IMR-90 (cell line): ENCODE results near the gene MZB1. TPM values are rescaled to one million over a fixed set of nuclear protein-coding genes. Genes with fewer than 3 reads are reported as not detected.
A peak's percentile ranks its signal among the peaks of the same experiment; 100 is the strongest.

ENCODE experiments used
- ATAC-seq: fragments of 200-7000 bp; cut with Tn5 transposase; 2 replicates; pipeline ENCODE4 v1.9.1; 2020; ENCODE audit warnings: low read depth, mild to moderate bottlenecking, moderate library complexity
- BruUV-seq: library from RNA; stranded (reverse); fragments of 400-500 nt; replicated peaks from 2 replicates; lab custom pipeline; 2021; lab: Mats Ljungman, UMichigan
- CTCF ChIA-PET: fragments of 300-600 bp; formaldehyde crosslinking; extraction: SDS; loops from one replicate; lab custom pipeline; 2021; ENCODE audit warnings: antibody characterized with exemption; lab: Yijun Ruan, JAX
- POLR2A ChIA-PET: fragments of 300-600 bp; sonication (Branson Sonifier 250); formaldehyde crosslinking; loops from one replicate; lab custom pipeline; 2022; ENCODE audit warnings: antibody characterized with exemption; ENCODE audit not compliant: unreplicated experiment; lab: Charles Lee
- DNase-seq: peaks from one replicate; pipeline ENCODE4 v3.0.0; 2013
- H2AFZ ChIP-seq: replicated peaks from 2 replicates; pipeline ENCODE3; 2013; ENCODE audit warnings: low read length, mild to moderate bottlenecking; ENCODE audit not compliant: poor library complexity
- H2AK5ac ChIP-seq: 2 replicates; pipeline ENCODE4 v1.6.1; 2013; ENCODE audit warnings: low read depth, low read length, inconsistent platforms
- H2AK9ac ChIP-seq: replicated peaks from 2 replicates; pipeline ENCODE3; 2013; ENCODE audit warnings: mild to moderate bottlenecking, low read depth, low read length, moderate library complexity; ENCODE audit not compliant: poor library complexity
- H2BK120ac ChIP-seq: 2 replicates; pipeline ENCODE4 v1.6.1; 2013; ENCODE audit warnings: low read depth, low read length, inconsistent platforms
- H2BK15ac ChIP-seq: 3 replicates; pipeline ENCODE4 v1.6.1; 2013; ENCODE audit warnings: low read depth, low read length, inconsistent platforms
- H2BK20ac ChIP-seq: 2 replicates; pipeline ENCODE4 v1.6.1; 2013; ENCODE audit warnings: low read depth, mild to moderate bottlenecking, inconsistent platforms, low read length, moderate library complexity
- H2BK5ac ChIP-seq: 2 replicates; pipeline ENCODE4 v1.6.1; 2013; ENCODE audit warnings: mild to moderate bottlenecking, low read depth, low read length, inconsistent platforms; ENCODE audit not compliant: poor library complexity, severe bottlenecking
- H3K14ac ChIP-seq: replicated peaks from 2 replicates; pipeline ENCODE4 v1.6.1; 2013; ENCODE audit warnings: low read depth, low read length, inconsistent platforms
- H3K18ac ChIP-seq: 2 replicates; pipeline ENCODE4 v1.6.1; 2013; ENCODE audit warnings: low read depth, low read length, control low read depth
- H3K23ac ChIP-seq: 2 replicates; pipeline ENCODE4 v1.6.1; 2013; ENCODE audit warnings: low read depth, low read length, inconsistent platforms
- H3K27ac ChIP-seq: 2 replicates; pipeline ENCODE4 v1.5.1; 2013; ENCODE audit warnings: mild to moderate bottlenecking, control low read depth, low read length; ENCODE audit not compliant: insufficient read depth
- H3K27me3 ChIP-seq: 2 replicates; pipeline ENCODE4 v1.6.1; 2013; ENCODE audit warnings: low read length; ENCODE audit not compliant: control insufficient read depth, insufficient read depth
- H3K36me3 ChIP-seq: 2 replicates; pipeline ENCODE4 v1.6.1; 2013; ENCODE audit warnings: low read length, mixed read lengths; ENCODE audit not compliant: control insufficient read depth, insufficient read depth
- H3K4ac ChIP-seq: 2 replicates; pipeline ENCODE4 v1.6.1; 2013; ENCODE audit warnings: low read depth, low read length, inconsistent platforms
- H3K4me1 ChIP-seq: 2 replicates; pipeline ENCODE4 v1.6.1; 2013; ENCODE audit warnings: low read length, mixed read lengths; ENCODE audit not compliant: control insufficient read depth, insufficient read depth
- H3K4me2 ChIP-seq: 2 replicates; pipeline ENCODE4 v1.6.1; 2013; ENCODE audit warnings: low read depth, mild to moderate bottlenecking, control low read depth, low read length, moderate library complexity
- H3K4me3 ChIP-seq: 2 replicates; pipeline ENCODE4 v1.5.1; 2013; ENCODE audit warnings: low read depth, mild to moderate bottlenecking, control low read depth, low read length, moderate library complexity; ENCODE audit not compliant: insufficient read depth
- H3K56ac ChIP-seq: 2 replicates; pipeline ENCODE4 v1.6.1; 2013; ENCODE audit warnings: low read length, inconsistent platforms; ENCODE audit not compliant: insufficient read depth; ENCODE audit errors: extremely low read depth
- H3K79me1 ChIP-seq, 2 experiments: 2 replicates each; pipeline ENCODE4 v1.6.1; 2013; ENCODE audit warnings: low read length in 2 of 2, inconsistent platforms in 1 of 2, low read depth in 1 of 2
- H3K9ac ChIP-seq: 2 replicates; pipeline ENCODE4 v1.6.1; 2013; ENCODE audit warnings: low read depth, low read length, control low read depth
- H3K9me1 ChIP-seq: 2 replicates; pipeline ENCODE4 v1.6.1; 2013; ENCODE audit warnings: low read length, inconsistent platforms; ENCODE audit not compliant: insufficient read depth
- H3K9me3 ChIP-seq: 2 replicates; pipeline ENCODE4 v1.6.1; 2013; ENCODE audit warnings: low read length; ENCODE audit not compliant: control insufficient read depth, insufficient read depth
- H4K20me1 ChIP-seq: 2 replicates; pipeline ENCODE4 v1.6.1; 2013; ENCODE audit warnings: low read length, inconsistent platforms; ENCODE audit not compliant: insufficient read depth
- H4K5ac ChIP-seq: 2 replicates; pipeline ENCODE4 v1.6.1; 2013; ENCODE audit warnings: mild to moderate bottlenecking, low read depth, low read length, control low read depth
- H4K8ac ChIP-seq, 2 experiments: 2 replicates each; pipeline ENCODE4 v1.6.1; 2013; ENCODE audit warnings: low read depth in 2 of 2, low read length in 2 of 2, control low read depth in 1 of 2, inconsistent platforms in 1 of 2
- H4K91ac ChIP-seq: 2 replicates; pipeline ENCODE4 v1.6.1; 2013; ENCODE audit warnings: low read depth, low read length, inconsistent platforms; ENCODE audit not compliant: insufficient read depth
- BHLHE40 ChIP-seq: fragments of 150-350 bp; IDR thresholded peaks from 2 replicates; pipeline ENCODE4 v1.6.1; 2016; ENCODE audit warnings: mild to moderate bottlenecking, low read depth, low read length
- CEBPB ChIP-seq: IDR thresholded peaks from 2 replicates; pipeline ENCODE4 v1.6.1; 2012; ENCODE audit warnings: low read depth, low read length, improper control_type of control experiment
- CHD1 ChIP-seq: IDR thresholded peaks from 2 replicates; pipeline ENCODE4 v1.6.1; 2012; ENCODE audit warnings: low read depth, low read length, improper control_type of control experiment
- FOS ChIP-seq: fragments of 150-350 bp; IDR thresholded peaks from 2 replicates; pipeline ENCODE4 v1.6.1; 2016; ENCODE audit warnings: low read depth, low read length
- MAZ ChIP-seq: IDR thresholded peaks from 2 replicates; pipeline ENCODE4 v1.6.1; 2012; ENCODE audit warnings: low read depth, mild to moderate bottlenecking, low read length, improper control_type of control experiment, moderate library complexity, borderline replicate concordance
- MXI1 ChIP-seq: IDR thresholded peaks from 2 replicates; pipeline ENCODE4 v1.6.1; 2012; ENCODE audit warnings: low read depth, mild to moderate bottlenecking, low read length, moderate library complexity, borderline replicate concordance
- NFE2L2 ChIP-seq: fragments of 150-350 bp; IDR thresholded peaks from 2 replicates; pipeline ENCODE4 v1.6.1; 2016; ENCODE audit warnings: low read depth, mild to moderate bottlenecking, low read length
- POLR2A ChIP-seq: IDR thresholded peaks from 2 replicates; pipeline ENCODE4 v1.6.1; 2012; ENCODE audit warnings: mild to moderate bottlenecking, low read depth, low read length
- RAD21 ChIP-seq: IDR thresholded peaks from 2 replicates; pipeline ENCODE4 v1.6.1; 2012; ENCODE audit warnings: low read length, improper control_type of control experiment
- RCOR1 ChIP-seq: IDR thresholded peaks from 2 replicates; pipeline ENCODE4 v1.6.1; 2012; ENCODE audit warnings: mild to moderate bottlenecking, low read length, improper control_type of control experiment; ENCODE audit not compliant: insufficient replicate concordance
- RFX5 ChIP-seq: IDR thresholded peaks from 2 replicates; pipeline ENCODE4 v1.8.0; 2012; ENCODE audit warnings: low read depth, mild to moderate bottlenecking, low read length, moderate library complexity
- SMC3 ChIP-seq: fragments of 150-350 bp; IDR thresholded peaks from 2 replicates; pipeline ENCODE4 v1.6.1; 2016; ENCODE audit warnings: low read depth, mild to moderate bottlenecking, antibody characterized with exemption, low read length, moderate library complexity
- WGBS, 2 experiments: methylation state at CpG; one replicate each; pipeline versions ENCODE4 v1.1.5 to v1.1.7; 2013; ENCODE audit warnings: missing lambda C conversion rate in 2 of 2; ENCODE audit not compliant: insufficient read length in 1 of 2; ENCODE audit errors: extremely low coverage in 2 of 2; 5-methylcytosine and 5-hydroxymethylcytosine counted together
- dilution Hi-C: fragments of 300-500 bp; cut with HindIII; formaldehyde crosslinking; loops from one replicate; pipeline ENCODE4 v1.14.3; 2018; ENCODE audit warnings: low sequenced_read_pairs; ENCODE audit not compliant: unreplicated experiment
- in situ Hi-C: fragments of 300-500 bp; cut with MboI; formaldehyde crosslinking; loops from 3 replicates; pipeline ENCODE4 v1.14.3; 2019; ENCODE audit warnings: low sequenced_read_pairs, inconsistent platforms, mixed read lengths
- intact Hi-C: fragments of 100-400 bp; cut with micrococcal nuclease; formaldehyde crosslinking; loops from 2 replicates; pipeline ENCODE4 v1.10.0; 2022
- polyA plus RNA-seq, 3 experiments: library from polyadenylated mRNA; depleted of rRNA; stranded (reverse); fragments of >200 nt; gene quantifications; 2 replicates each; pipeline ENCODE4 v1.2.3, GENCODE V29; 2012; ENCODE audit warnings: low replicate concordance in 1 of 3
- total RNA-seq: library from RNA; depleted of rRNA; stranded (reverse); fragments of >200 nt; gene quantifications from 2 replicates; pipeline ENCODE4 v1.2.3, GENCODE V29; 2012
- TF ChIP-seq, protein P1 (sequence below): conservative IDR thresholded peaks from 2 replicates; pipeline ENCODE4 v1.5.1; 2012; ENCODE audit warnings: mild to moderate bottlenecking, low read depth, low read length, improper control_type of control experiment
- TF ChIP-seq, protein P2 (sequence below): fragments of 150-350 bp; IDR thresholded peaks from 2 replicates; pipeline ENCODE4 v1.6.1; 2017; ENCODE audit warnings: mild to moderate bottlenecking, antibody characterized with exemption, low read length, low read depth

The MZB1 gene
- total and polyA plus RNA-seq, 2 of the 4 experiments (the other 2 are of a cell fraction) = not detected

DNA sequence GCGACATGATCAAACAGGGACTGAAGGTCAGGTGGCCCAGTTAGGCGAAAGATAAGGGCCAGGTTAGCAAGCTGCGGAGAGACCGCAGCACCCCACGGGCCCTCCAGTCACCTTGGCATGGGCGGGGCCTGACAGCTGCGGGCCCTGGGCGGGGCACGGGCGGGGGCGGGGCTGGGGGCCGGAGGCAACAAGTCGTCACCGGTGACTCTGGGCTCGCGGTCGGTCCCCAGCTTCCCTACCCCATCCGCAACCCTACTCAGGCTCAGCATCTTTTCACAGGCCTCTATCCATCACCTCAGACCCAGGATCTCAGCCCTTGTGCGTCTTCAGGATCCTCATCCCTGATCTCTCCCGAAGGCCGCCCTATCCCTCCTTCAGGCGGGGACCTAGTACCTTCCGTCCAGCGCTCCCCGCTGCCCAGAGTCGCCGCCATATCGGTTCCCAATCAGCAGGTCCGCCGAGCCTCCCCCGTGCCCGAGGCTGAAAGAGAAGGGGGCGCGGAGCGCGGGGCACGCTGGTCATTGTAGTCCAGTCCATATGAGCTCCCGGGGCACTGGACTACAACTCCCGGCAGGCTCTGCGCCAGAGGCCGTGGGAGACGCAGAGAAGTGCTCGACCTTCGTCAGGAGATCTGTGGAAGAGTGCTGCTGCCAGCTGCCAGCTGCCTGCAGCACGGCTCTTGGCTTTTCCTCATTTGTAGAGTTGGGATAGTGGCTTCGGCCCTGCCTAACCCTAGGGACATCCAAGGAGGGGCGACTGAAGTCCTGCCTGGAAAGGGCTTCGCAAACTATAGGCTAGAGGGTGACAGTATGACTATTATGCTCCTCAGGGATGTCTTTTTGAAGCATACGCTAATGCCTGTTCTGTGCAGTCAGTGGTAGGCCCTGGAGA is 49.5 kb upstream of the MZB1 start, which contains the start of gene DNAJC18:
TSS of gene DNAJC18 (minus strand) at position 513 of the 891 bp plus-strand sequence. CDS start at position 433, 80 bp downstream.
- peak within 1 kb of the TSS; percentile 93 for H4K5ac ChIP-seq
- ChIA-PET CTCF (interaction anchor here (1.0 to 1.5 kb wide), 4 partner anchors 9 to 74 kb away, joined by 3 to 4 read pairs (median 4); no protein-coding TSS in a partner anchor), POLR2A (interaction anchor here (0.6 kb wide), 1 partner anchor 167 kb away, joined by 4 read pairs; no protein-coding TSS in a partner anchor)
- peak within 1 kb of the TSS; percentile 86 for H3K27ac ChIP-seq
- H3K9me1 ChIP-seq = peaks cover 16% of the 10 kb centered on the region; the same call in 1 of the 2 replicates
- H3K9ac ChIP-seq = peak within 1 kb of the TSS; percentile 93
- H4K8ac ChIP-seq = peak within 1 kb of the TSS; percentile 56 to 99
- H3K23ac ChIP-seq = peak within 1 kb of the TSS; percentile 97; the same call in 1 of the 2 replicates
- peak within 1 kb of the TSS; percentile 64; the same call in 1 of the 2 replicates for H2BK20ac ChIP-seq
- peak within 1 kb of the TSS; percentile 86; the same call in 1 of the 3 replicates for H2BK15ac ChIP-seq
- peaks cover 12 to 19% of the 10 kb centered on the region in 2 experiments; a peak in 3 of 4 replicates for H3K79me1 ChIP-seq
- H3K4me3 ChIP-seq = peak within 1 kb of the TSS; percentile 87
- peak within 1 kb of the TSS; percentile 80 for H3K4me2 ChIP-seq
- peak; percentile 89 for DNase-seq
- dilution Hi-C loops = no loop called here
- in situ Hi-C loops = no loop called here
- peak within 1 kb of the TSS; percentile 99 for H3K14ac ChIP-seq
- peak within 1 kb of the TSS; percentile 100 for H2AFZ ChIP-seq
- H3K18ac ChIP-seq = peak within 1 kb of the TSS; percentile 89
- no TSS peak for BruUV-seq
- peak within 1 kb of the TSS; percentile 88; the same call in 1 of the 2 replicates for H3K56ac ChIP-seq
- H4K91ac ChIP-seq = peak within 1 kb of the TSS; percentile 95
- peak within 1 kb of the TSS; percentile 99 for H3K4ac ChIP-seq
- intact Hi-C loops = loop anchor here (5.0 kb wide), 1 partner anchor 123 kb away; the partner anchor contains the start of gene UBE2D2
- peak within 1 kb of the TSS; percentile 81 for H2BK120ac ChIP-seq
- peak within 1 kb of the TSS; percentile 83; the same call in 1 of the 2 replicates for H2AK5ac ChIP-seq
- peak within 1 kb of the TSS; percentile 79 for H2BK5ac ChIP-seq
- peaks cover 4% of the 10 kb centered on the region; the same call in 1 of the 2 replicates for H3K36me3 ChIP-seq
- H3K27me3 ChIP-seq = no peaks in the 10 kb centered on the region
- no peaks in the 10 kb centered on the region for H4K20me1 ChIP-seq
- no peaks in the 10 kb centered on the region for H3K9me3 ChIP-seq
- peaks cover 10% of the 10 kb centered on the region for H3K4me1 ChIP-seq
- peak within 1 kb of the TSS; percentile 97 for H2AK9ac ChIP-seq
- 5% methylated on average over 39 of the region's 49 CpGs; no CpG with 5 or more reads in 1 of the 2 experiments for WGBS, 2 experiments
- peak; percentile 98 for ATAC-seq
- no peak for TF ChIP-seq RCOR1
- TF ChIP-seq CHD1 = 0 out of 2 replicates have a peak, but pooled peaks have one; percentile 46
- no peak for TF ChIP-seq BHLHE40
- no peak for TF ChIP-seq RAD21
- 0 out of 2 replicates have a peak, but pooled peaks have one; percentile 45 for TF ChIP-seq MXI1
- TF ChIP-seq, protein P1, sequence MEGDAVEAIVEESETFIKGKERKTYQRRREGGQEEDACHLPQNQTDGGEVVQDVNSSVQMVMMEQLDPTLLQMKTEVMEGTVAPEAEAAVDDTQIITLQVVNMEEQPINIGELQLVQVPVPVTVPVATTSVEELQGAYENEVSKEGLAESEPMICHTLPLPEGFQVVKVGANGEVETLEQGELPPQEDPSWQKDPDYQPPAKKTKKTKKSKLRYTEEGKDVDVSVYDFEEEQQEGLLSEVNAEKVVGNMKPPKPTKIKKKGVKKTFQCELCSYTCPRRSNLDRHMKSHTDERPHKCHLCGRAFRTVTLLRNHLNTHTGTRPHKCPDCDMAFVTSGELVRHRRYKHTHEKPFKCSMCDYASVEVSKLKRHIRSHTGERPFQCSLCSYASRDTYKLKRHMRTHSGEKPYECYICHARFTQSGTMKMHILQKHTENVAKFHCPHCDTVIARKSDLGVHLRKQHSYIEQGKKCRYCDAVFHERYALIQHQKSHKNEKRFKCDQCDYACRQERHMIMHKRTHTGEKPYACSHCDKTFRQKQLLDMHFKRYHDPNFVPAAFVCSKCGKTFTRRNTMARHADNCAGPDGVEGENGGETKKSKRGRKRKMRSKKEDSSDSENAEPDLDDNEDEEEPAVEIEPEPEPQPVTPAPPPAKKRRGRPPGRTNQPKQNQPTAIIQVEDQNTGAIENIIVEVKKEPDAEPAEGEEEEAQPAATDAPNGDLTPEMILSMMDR = no peak
- TF ChIP-seq NFE2L2 = no peak
- no peak for TF ChIP-seq SMC3
- no peak for TF ChIP-seq RFX5
- TF ChIP-seq FOS = no peak
- peak; percentile 77; the same call in 1 of the 2 replicates for TF ChIP-seq MAZ
- TF ChIP-seq POLR2A = peak; percentile 78
- no peak for TF ChIP-seq CEBPB
- TF ChIP-seq, protein P2, sequence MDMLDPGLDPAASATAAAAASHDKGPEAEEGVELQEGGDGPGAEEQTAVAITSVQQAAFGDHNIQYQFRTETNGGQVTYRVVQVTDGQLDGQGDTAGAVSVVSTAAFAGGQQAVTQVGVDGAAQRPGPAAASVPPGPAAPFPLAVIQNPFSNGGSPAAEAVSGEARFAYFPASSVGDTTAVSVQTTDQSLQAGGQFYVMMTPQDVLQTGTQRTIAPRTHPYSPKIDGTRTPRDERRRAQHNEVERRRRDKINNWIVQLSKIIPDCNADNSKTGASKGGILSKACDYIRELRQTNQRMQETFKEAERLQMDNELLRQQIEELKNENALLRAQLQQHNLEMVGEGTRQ = no peak
